B cell (primary cell): ENCODE measurements around the gene RPS24. TPM values are rescaled to one million over a fixed set of nuclear protein-coding genes. Genes with fewer than 3 reads are reported as not detected.

Experiments
- ATAC-seq: fragments of 200-7000 bp; cut with Tn5 transposase; one replicate; pipeline ENCODE4 v1.10.0; 2021; ENCODE audit warnings: low read depth, mild to moderate bottlenecking, moderate number of reproducible peaks, moderate library complexity
- CTCF ChIA-PET: fragments of 350-600 bp; sonication (Branson Sonifier 250); formaldehyde crosslinking; loops from one replicate; lab custom pipeline; 2021; ENCODE audit warnings: antibody characterized with exemption, inconsistent platforms; lab: Charles Lee
- POLR2A ChIA-PET: fragments of 350-600 bp; sonication (Branson Sonifier 250); formaldehyde crosslinking; loops from one replicate; lab custom pipeline; 2021; ENCODE audit warnings: antibody characterized with exemption; lab: Charles Lee
- DNase-seq: peaks from one replicate; pipeline ENCODE4 v3.0.0; 2013
- H2AFZ ChIP-seq: 2 replicates; pipeline ENCODE4 v1.6.1; 2012; ENCODE audit warnings: mild to moderate bottlenecking, low read depth, low read length; ENCODE audit not compliant: insufficient read depth, poor library complexity, severe bottlenecking
- H3K27ac ChIP-seq, 2 donors: 1 replicate in 1 of 2; 2 replicates in 1 of 2; pipeline ENCODE4 v1.5.1; 2012 to 2013; ENCODE audit warnings: low read length in 2 of 2, mild to moderate bottlenecking in 2 of 2, moderate library complexity in 1 of 2
- H3K27me3 ChIP-seq, 4 experiments: fragments of 200-600 bp in 1 of 4; sonication (generic) in 1 of 4; replicated peaks in 1 of 4; 1 replicate in 2 of 4; 2 replicates in 2 of 4; pipeline versions ENCODE4 v1.6.1 to v1.7.0; 2013 to 2016; ENCODE audit warnings: low read length in 3 of 4, mild to moderate bottlenecking in 2 of 4, mixed read lengths in 1 of 4, moderate library complexity in 1 of 4; ENCODE audit not compliant: insufficient read depth in 4 of 4, control insufficient read depth in 3 of 4; ENCODE audit errors: control extremely low read depth in 1 of 4
- H3K36me3 ChIP-seq, 2 experiments: replicated peaks in 1 of 2; 1 replicate in 1 of 2; 2 replicates in 1 of 2; pipeline versions ENCODE4 v1.6.1 to v1.7.1; 2013; ENCODE audit warnings: low read length in 1 of 2; ENCODE audit not compliant: insufficient read depth in 2 of 2, control insufficient read depth in 1 of 2; ENCODE audit errors: control extremely low read depth in 1 of 2, extremely low read depth in 1 of 2
- H3K4me1 ChIP-seq, 2 donors: fragments of 200-600 bp in 1 of 2; sonication (generic) in 1 of 2; 1 replicate in 1 of 2; 2 replicates in 1 of 2; pipeline versions ENCODE4 v1.5.1 to v1.6.1; 2013 to 2017; ENCODE audit warnings: low read length in 2 of 2; ENCODE audit not compliant: control insufficient read depth in 2 of 2, insufficient read depth in 2 of 2
- H3K4me2 ChIP-seq: replicated peaks from 2 replicates; pipeline ENCODE3; 2012; ENCODE audit warnings: mild to moderate bottlenecking, low read depth, low read length; ENCODE audit not compliant: poor library complexity, severe bottlenecking
- H3K4me3 ChIP-seq, 5 experiments: fragments of 200-600 bp in 1 of 5; sonication (generic) in 1 of 5; 1 replicate in 3 of 5; 2 replicates in 2 of 5; pipeline versions ENCODE4 v1.5.1 to v1.7.0; 2011 to 2016; ENCODE audit warnings: low read length in 4 of 5, mild to moderate bottlenecking in 4 of 5, low read depth in 2 of 5, control low read depth in 1 of 5, moderate library complexity in 1 of 5; ENCODE audit not compliant: insufficient read depth in 1 of 5; ENCODE audit errors: control extremely low read depth in 1 of 5, extremely low read depth in 1 of 5
- H3K79me2 ChIP-seq: fragments of 200-600 bp; sonication (generic); one replicate; pipeline ENCODE4 v1.6.0; 2016; ENCODE audit warnings: low read length; ENCODE audit not compliant: control insufficient read depth, insufficient read depth
- H3K9ac ChIP-seq: fragments of 200-600 bp; sonication (generic); 2 replicates; pipeline ENCODE4 v1.6.1; 2017; ENCODE audit warnings: mild to moderate bottlenecking, low read length, moderate library complexity
- H3K9me3 ChIP-seq, 3 donors: one replicate each; pipeline versions ENCODE4 v1.6.1 to v1.7.1; 2013; ENCODE audit warnings: low read length in 2 of 3; ENCODE audit not compliant: control insufficient read depth in 2 of 3, insufficient read depth in 1 of 3; ENCODE audit errors: control extremely low read depth in 1 of 3
- H4K20me1 ChIP-seq: 2 replicates; pipeline ENCODE4 v1.6.0; 2012; ENCODE audit warnings: mild to moderate bottlenecking, low read length; ENCODE audit not compliant: insufficient read depth, control insufficient read depth, poor library complexity, severe bottlenecking
- H3K27ac Mint-ChIP-seq: one replicate; pipeline ENCODE4 v1.8.0; 2021; ENCODE audit warnings: mixed read lengths
- H3K27me3 Mint-ChIP-seq: one replicate; pipeline ENCODE4 v1.8.0; 2021; ENCODE audit warnings: mixed read lengths
- H3K4me1 Mint-ChIP-seq: one replicate; pipeline ENCODE4 v1.8.0; 2021; ENCODE audit warnings: mixed read lengths
- H3K4me3 Mint-ChIP-seq: one replicate; pipeline ENCODE4 v1.8.0; 2021; ENCODE audit warnings: mixed read lengths
- H3K9me3 Mint-ChIP-seq: one replicate; pipeline ENCODE4 v1.8.0; 2022; ENCODE audit warnings: mixed read lengths; ENCODE audit not compliant: insufficient read depth
- EZH2 ChIP-seq: IDR thresholded peaks from 2 replicates; pipeline ENCODE4 v1.6.1; 2012; ENCODE audit warnings: borderline replicate concordance, low read depth, mild to moderate bottlenecking, moderate library complexity, low read length; ENCODE audit not compliant: insufficient read depth, poor library complexity, severe bottlenecking
- WGBS: methylation state at CpG from one replicate; pipeline ENCODE4 v1.1.5; 2013; ENCODE audit warnings: missing lambda C conversion rate; ENCODE audit not compliant: insufficient coverage; 5-methylcytosine and 5-hydroxymethylcytosine counted together
- intact Hi-C: fragments of 100-400 bp; cut with micrococcal nuclease; formaldehyde crosslinking; loops from one replicate; pipeline ENCODE4 v1.10.0; 2022
- polyA plus RNA-seq: library from polyadenylated mRNA; depleted of rRNA; stranded (reverse); fragments of >200 nt; gene quantifications from 2 replicates; pipeline ENCODE4 v1.2.3, GENCODE V29; 2012
- total RNA-seq, 2 donors: library from RNA; stranded (reverse); fragments of 120-200 nt in 1 of 2; gene quantifications; 1 replicate in 1 of 2; 2 replicates in 1 of 2; pipeline versions ENCODE4 v1.2.3 to v1.2.4, GENCODE V29; 2013 to 2022
- TF ChIP-seq, protein P1 (sequence below): fragments of 200-600 bp; IDR thresholded peaks from one replicate; pipeline ENCODE4 v1.8.0; 2022; ENCODE audit warnings: antibody characterized with exemption, mild to moderate bottlenecking

The RPS24 gene
- total and polyA plus RNA-seq, 2 donors (not counting 1 experiment from before 2014, with no cell fraction given): 1,249 to 2,320 TPM

DNA sequence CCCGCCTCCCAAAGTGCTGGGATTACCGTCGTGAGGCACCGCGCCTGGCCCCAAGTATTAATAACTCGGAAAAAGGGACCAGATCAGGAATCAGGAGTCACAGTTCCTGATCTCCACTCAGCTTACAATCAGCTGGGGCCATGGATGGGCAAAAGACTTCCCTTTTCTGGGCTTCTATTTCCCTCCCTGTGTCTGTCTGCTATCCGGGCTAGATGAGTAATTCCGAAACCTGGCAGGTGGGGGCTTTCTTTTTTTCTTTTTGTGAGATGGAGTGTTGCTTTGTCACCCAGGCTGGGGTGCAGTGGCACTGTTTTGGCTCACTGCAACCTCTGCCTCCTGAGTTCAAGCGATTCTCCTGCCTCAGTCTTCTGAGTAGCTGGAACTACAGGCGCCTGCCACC lies 11.6 kb downstream of the RPS24 start:
- Histone ChIP-seq H3K27me3 (no peaks in the 10 kb centered on the region), H4K20me1 (peaks cover 29% of the 10 kb centered on the region), H3K36me3 (peaks cover under 1 to 23% of the 10 kb centered on the region in 2 experiments), H3K4me1 (peaks cover 0 to 17% of the 10 kb centered on the region in 2 donors), H3K27ac (no peak overlapping the region), H2AFZ (no peak overlapping the region), H3K9ac (no peak overlapping the region), H3K4me2 (no peak overlapping the region), H3K79me2 (peaks cover 5% of the 10 kb centered on the region), H3K4me3 (no peak overlapping the region), H3K9me3 (no peaks in the 10 kb centered on the region)
- intact Hi-C loops: loop anchor here (5.0 kb wide), 1 partner anchor 257 kb away; no protein-coding TSS in a partner anchor
- ATAC-seq (peak; percentile 62), DNase-seq (peak; percentile 45)
- Mint-ChIP-seq H3K9me3 (no peaks in the 10 kb centered on the region), H3K27me3 (no peaks in the 10 kb centered on the region), H3K27ac (peak overlapping the region; percentile 42), H3K4me1 (peaks cover 24% of the 10 kb centered on the region), H3K4me3 (no peak overlapping the region)
- ChIA-PET POLR2A (no interaction called here), CTCF (interaction anchor here (0.5 to 8.0 kb wide), 6 partner anchors 9 to 1158 kb away, joined by 5 to 148 read pairs (median 24); no protein-coding TSS in a partner anchor)
- TF ChIP-seq, protein P1, sequence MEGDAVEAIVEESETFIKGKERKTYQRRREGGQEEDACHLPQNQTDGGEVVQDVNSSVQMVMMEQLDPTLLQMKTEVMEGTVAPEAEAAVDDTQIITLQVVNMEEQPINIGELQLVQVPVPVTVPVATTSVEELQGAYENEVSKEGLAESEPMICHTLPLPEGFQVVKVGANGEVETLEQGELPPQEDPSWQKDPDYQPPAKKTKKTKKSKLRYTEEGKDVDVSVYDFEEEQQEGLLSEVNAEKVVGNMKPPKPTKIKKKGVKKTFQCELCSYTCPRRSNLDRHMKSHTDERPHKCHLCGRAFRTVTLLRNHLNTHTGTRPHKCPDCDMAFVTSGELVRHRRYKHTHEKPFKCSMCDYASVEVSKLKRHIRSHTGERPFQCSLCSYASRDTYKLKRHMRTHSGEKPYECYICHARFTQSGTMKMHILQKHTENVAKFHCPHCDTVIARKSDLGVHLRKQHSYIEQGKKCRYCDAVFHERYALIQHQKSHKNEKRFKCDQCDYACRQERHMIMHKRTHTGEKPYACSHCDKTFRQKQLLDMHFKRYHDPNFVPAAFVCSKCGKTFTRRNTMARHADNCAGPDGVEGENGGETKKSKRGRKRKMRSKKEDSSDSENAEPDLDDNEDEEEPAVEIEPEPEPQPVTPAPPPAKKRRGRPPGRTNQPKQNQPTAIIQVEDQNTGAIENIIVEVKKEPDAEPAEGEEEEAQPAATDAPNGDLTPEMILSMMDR: no peak
- no peak for TF ChIP-seq EZH2
- WGBS: 62% methylated on average over 8 of the region's 10 CpGs

DNA sequence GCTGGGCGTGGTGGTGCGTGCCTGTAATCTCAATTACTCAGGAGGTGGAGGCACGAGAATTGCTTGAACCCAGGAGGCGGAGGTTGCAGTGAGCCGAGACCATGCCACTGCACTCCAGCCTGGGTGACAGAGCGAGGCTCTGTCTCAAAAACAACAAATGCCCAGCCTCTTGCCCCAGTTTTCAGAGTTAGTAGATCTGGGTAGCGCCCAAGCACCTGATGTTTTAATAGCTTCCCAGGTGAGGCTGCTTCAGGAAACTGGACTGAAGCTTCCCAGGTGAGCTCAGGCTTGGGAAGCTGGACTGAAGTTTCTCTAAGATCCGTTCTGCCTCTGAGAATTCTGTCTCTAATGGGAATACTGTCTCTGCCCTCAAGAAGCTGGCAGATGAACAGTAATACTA lies 12.2 kb downstream of the RPS24 start:
- no peak for DNase-seq
- H4K20me1 ChIP-seq: peaks cover 25% of the 10 kb centered on the region
- Mint-ChIP-seq H3K4me1 (peaks cover 24% of the 10 kb centered on the region), H3K9me3 (no peaks in the 10 kb centered on the region), H3K27me3 (no peaks in the 10 kb centered on the region), H3K4me3 (no peak overlapping the region), H3K27ac (peak overlapping the region; percentile 11)
- ChIA-PET POLR2A (no interaction called here), CTCF (interaction anchor here (0.5 to 8.0 kb wide), 17 partner anchors 9 to 1157 kb away, joined by 3 to 148 read pairs (median 8); partner anchors contain the start of gene RPS24)
- peaks cover 5% of the 10 kb centered on the region for H3K79me2 ChIP-seq
- ATAC-seq: no peak
- H3K36me3 ChIP-seq: peaks cover 0 to 17% of the 10 kb centered on the region in 2 experiments
- H2AFZ ChIP-seq: no peak overlapping the region
- H3K4me3 ChIP-seq: no peak overlapping the region
- intact Hi-C loops: loop anchor here (5.0 kb wide), 1 partner anchor 256 kb away; no protein-coding TSS in a partner anchor
- TF ChIP-seq, protein P1: no peak
- no peak for TF ChIP-seq EZH2
- WGBS: 90% methylated on average over 7 of the region's 8 CpGs
- H3K4me1 ChIP-seq: peaks cover 0 to 17% of the 10 kb centered on the region in 2 donors
- H3K4me2 ChIP-seq: no peak overlapping the region
- H3K9me3 ChIP-seq: no peaks in the 10 kb centered on the region
- no peaks in the 10 kb centered on the region for H3K27me3 ChIP-seq
- H3K9ac ChIP-seq: no peak overlapping the region
- H3K27ac ChIP-seq: no peak overlapping the region
